GM10266 (cell line): ENCODE results near the gene ACTR3C.
"Not testable (repeated sequence)": the region's sequence is repeated elsewhere in the genome, so short reads cannot be mapped to it uniquely, and the experiment has no call there.

ENCODE experiments used
- DNase-seq: peaks from one replicate; pipeline ENCODE4 v3.0.0; 2012; ENCODE audit errors: extremely low spot score

Gene ACTR3C

GRCh38 chr7:150222083-150222972 lies 101.0 kb downstream of the ACTR3C start:
- DNase-seq = not testable (repeated sequence)

- DNase-seq = not testable (repeated sequence)
Measured at GRCh38 chr7:150220673-150221181, 102.6 kb downstream of the ACTR3C start.

- DNase-seq = not testable (repeated sequence)
Measured at GRCh38 chr7:150219941-150220658, 103.2 kb downstream of the ACTR3C start.

- not testable (repeated sequence) for DNase-seq
Measured at GRCh38 chr7:150206848-150207247, 116.5 kb downstream of the ACTR3C start.

GRCh38 chr7:150205866-150206265 lies 117.5 kb downstream of the ACTR3C start:
- not testable (repeated sequence) for DNase-seq

GRCh38 chr7:150204577-150204976 lies 118.8 kb downstream of the ACTR3C start:
- not testable (repeated sequence) for DNase-seq

- not testable (repeated sequence) for DNase-seq
Measured at GRCh38 chr7:150202894-150203293, 120.5 kb downstream of the ACTR3C start.
